Measurements from ENCODE around the gene FAM210B. TPM values are rescaled to one million over a fixed set of nuclear protein-coding genes. Genes with fewer than 3 reads are reported as not detected.

FAM210B gene
- total and polyA plus RNA-seq, 2 of the 8 experiments (the other 6 are each of a cell fraction or from before 2014, with no cell fraction given), result 9.4 to 15.0 TPM

GRCh38 chr20:56324806-56325205 is 34.0 kb upstream of the FAM210B start:
- H3K14ac ChIP-seq (ENCODE audit: insufficient read length), result no peak overlapping the region
- H2BK12ac ChIP-seq (ENCODE audit: low read depth, low read length), result no peak overlapping the region
- no peak overlapping the region for H3K4ac ChIP-seq (replicated peaks; ENCODE audit: insufficient read length, low read depth, low read length)
- ChIA-PET POLR2A (ENCODE audit: partially characterized antibody) (no interaction called here), CTCF (ENCODE audit: partially characterized antibody) (no interaction called here)
- H3K4me1 ChIP-seq (replicated peaks in 1 of 4; ENCODE audit: control insufficient read depth in 3 of 4, insufficient read depth in 4 of 4, low read length in 3 of 4), result no peaks in the 10 kb centered on the region
- no peaks in the 10 kb centered on the region for H3K27me3 ChIP-seq (replicated peaks in 1 of 4; ENCODE audit: control insufficient read depth in 3 of 4, extremely low read depth in 1 of 4, insufficient read depth in 3 of 4, low read length in 3 of 4)
- no peaks in the 10 kb centered on the region for H3K79me1 ChIP-seq (ENCODE audit: low read depth, low read length)
- H3K18ac ChIP-seq (ENCODE audit: extremely low read depth, low read length), result no peak overlapping the region
- no peak overlapping the region for H2AK5ac ChIP-seq (ENCODE audit: low read depth, low read length)
- no peak overlapping the region for H2BK120ac ChIP-seq (replicated peaks; ENCODE audit: low read depth, low read length)
- H3K4me2 ChIP-seq (ENCODE audit: insufficient read depth in 1 of 2, low read depth in 2 of 2, low read length in 2 of 2), result no peak overlapping the region
- no peak for DNase-seq (ENCODE audit: low read depth in 1 of 2, low spot score in 2 of 2)
- no peak overlapping the region for H3K4me3 ChIP-seq (ENCODE audit: extremely low read depth in 1 of 4, insufficient read depth in 2 of 4, low read depth in 3 of 4, low read length in 4 of 4)
- no peak overlapping the region for H4K8ac ChIP-seq (ENCODE audit: extremely low read depth, insufficient read depth, low read length)
- no peak overlapping the region for H2BK5ac ChIP-seq (ENCODE audit: low read depth, low read length)
- H4K20me1 ChIP-seq (replicated peaks in 1 of 2; ENCODE audit: control insufficient read depth in 1 of 2, insufficient read depth in 2 of 2, low read length in 2 of 2), result no peaks in the 10 kb centered on the region
- no peak overlapping the region for H3K27ac ChIP-seq (ENCODE audit: low read depth, low read length)
- no peak overlapping the region for H2BK20ac ChIP-seq (ENCODE audit: low read length)
- no peak overlapping the region for H3K56ac ChIP-seq (replicated peaks; ENCODE audit: insufficient read length, low read depth, low read length)
- peaks cover 49 to 70% of the 10 kb centered on the region in 2 experiments for H3K9me3 ChIP-seq (ENCODE audit: insufficient read depth in 2 of 2, low read depth in 1 of 2, low read length in 1 of 2)
- H4K5ac ChIP-seq (ENCODE audit: insufficient read length, low read depth, low read length), result no peak overlapping the region
- H3K23me2 ChIP-seq (ENCODE audit: low read depth, low read length), result no peaks in the 10 kb centered on the region
- H2BK15ac ChIP-seq (ENCODE audit: low read length), result no peak overlapping the region
- H3K9ac ChIP-seq (replicated peaks in 1 of 4; ENCODE audit: extremely low read depth in 1 of 4, low read depth in 3 of 4, low read length in 3 of 4), result no peak overlapping the region
- no peak overlapping the region for H2AFZ ChIP-seq (ENCODE audit: low read length)
- no peak for FAIRE-seq
- H4K91ac ChIP-seq (replicated peaks; ENCODE audit: insufficient read length, low read length), result no peak overlapping the region
- H3K23ac ChIP-seq (ENCODE audit: insufficient read length), result no peak overlapping the region
- no peaks in the 10 kb centered on the region for H3K79me2 ChIP-seq (ENCODE audit: control insufficient read depth in 1 of 2, insufficient read depth in 2 of 2, low read length in 2 of 2)
- no peaks in the 10 kb centered on the region for H3K36me3 ChIP-seq (ENCODE audit: control insufficient read depth in 2 of 4, insufficient read depth in 4 of 4, low read length in 3 of 4)
- no peak for TF ChIP-seq RNF2 (IDR thresholded peaks at IDR 0.05; ENCODE audit: borderline replicate concordance, low read depth, low read length, missing control alignments, poor library complexity, severe bottlenecking)
- no peak for TF ChIP-seq GTF2F1 (IDR thresholded peaks at IDR 0.05; ENCODE audit: borderline replicate concordance, low read depth, low read length)
- no peak for TF ChIP-seq NANOG (IDR thresholded peaks at IDR 0.05; ENCODE audit: insufficient read depth, low read depth, low read length, poor library complexity, severe bottlenecking)
- TF ChIP-seq ZNF274 (IDR thresholded peaks at IDR 0.05; ENCODE audit: borderline replicate concordance, extremely low read depth, low read length), result no peak
- no peak for TF ChIP-seq KDM1A (IDR thresholded peaks at IDR 0.05; ENCODE audit: borderline replicate concordance, low read length)
- no peak for TF ChIP-seq CHD1 (IDR thresholded peaks at IDR 0.05; ENCODE audit: low read depth, low read length)
- no peak for TF ChIP-seq POU5F1 (IDR thresholded peaks at IDR 0.05; ENCODE audit: low read depth, low read length)
- no peak for TF ChIP-seq NRF1 (IDR thresholded peaks at IDR 0.05; ENCODE audit: low read depth, low read length)
- no peak for TF ChIP-seq RXRA (IDR thresholded peaks at IDR 0.05; ENCODE audit: insufficient read depth, low read depth, low read length)
- TF ChIP-seq SIRT6 (IDR thresholded peaks at IDR 0.05; ENCODE audit: low read length), result no peak
- TF ChIP-seq CHD2 (IDR thresholded peaks at IDR 0.05; ENCODE audit: low read length), result no peak
- TF ChIP-seq RAD21 (IDR thresholded peaks at IDR 0.05 in 1 of 2, conservative IDR thresholded peaks at IDR 0.05 in 1 of 2; ENCODE audit: low read depth in 2 of 2, low read length in 2 of 2), result no peak
- no peak for TF ChIP-seq TAF7 (optimal IDR thresholded peaks at IDR 0.05; ENCODE audit: borderline replicate concordance, low read depth, low read length)
- TF ChIP-seq RFX5 (IDR thresholded peaks at IDR 0.05; ENCODE audit: borderline replicate concordance, low read depth, low read length), result no peak
- TF ChIP-seq KDM5A (IDR thresholded peaks at IDR 0.05; ENCODE audit: low read length), result no peak
- no peak for TF ChIP-seq SP1 (IDR thresholded peaks at IDR 0.05; ENCODE audit: low read depth, low read length)

Measured in H1 (cell line).